Liver (tissue), 9 donors: ENCODE data around the gene SERINC3. TPM values are rescaled to one million over a fixed set of nuclear protein-coding genes. Genes with fewer than 3 reads are reported as not detected.

ENCODE experiments used
- DNase-seq: peaks from one replicate; pipeline ENCODE4 v3.0.0-alpha.2; 2017; ENCODE audit warnings: low spot score
- H3K27ac ChIP-seq, 2 donors: one replicate each; pipeline ENCODE4 v1.7.0; 2013; ENCODE audit warnings: inconsistent platforms in 2 of 2, low read length in 2 of 2, control low read depth in 1 of 2, low read depth in 1 of 2, mild to moderate bottlenecking in 1 of 2
- H3K27me3 ChIP-seq, 4 donors: one replicate each; pipeline versions ENCODE4 v1.6.1 to v1.7.0; 2013; ENCODE audit warnings: low read length in 3 of 4, inconsistent platforms in 1 of 4, mild to moderate bottlenecking in 1 of 4, moderate library complexity in 1 of 4; ENCODE audit not compliant: control insufficient read depth in 4 of 4, insufficient read depth in 4 of 4
- H3K36me3 ChIP-seq, 4 donors: one replicate each; pipeline versions ENCODE4 v1.6.1 to v1.7.0; 2013; ENCODE audit warnings: low read length in 3 of 4, mild to moderate bottlenecking in 3 of 4, low read depth in 1 of 4, moderate library complexity in 1 of 4; ENCODE audit not compliant: control insufficient read depth in 4 of 4, insufficient read depth in 3 of 4
- H3K4me1 ChIP-seq, 4 donors: one replicate each; pipeline versions ENCODE4 v1.6.1 to v1.7.0; 2013; ENCODE audit warnings: low read length in 3 of 4, mild to moderate bottlenecking in 3 of 4, moderate library complexity in 1 of 4; ENCODE audit not compliant: control insufficient read depth in 4 of 4, insufficient read depth in 4 of 4
- H3K4me3 ChIP-seq, 3 donors: one replicate each; pipeline versions ENCODE4 v1.6.1 to v1.7.0; 2013; ENCODE audit warnings: low read length in 3 of 3, control low read depth in 1 of 3, low read depth in 1 of 3, mild to moderate bottlenecking in 1 of 3
- H3K9ac ChIP-seq, 2 donors: one replicate each; pipeline ENCODE4 v1.7.0; 2013; ENCODE audit warnings: low read length in 2 of 2, mild to moderate bottlenecking in 2 of 2, moderate library complexity in 2 of 2, control low read depth in 1 of 2, low read depth in 1 of 2
- H3K9me3 ChIP-seq, 4 donors: one replicate each; pipeline versions ENCODE4 v1.6.1 to v1.7.0; 2013; ENCODE audit warnings: low read length in 3 of 4; ENCODE audit not compliant: control insufficient read depth in 4 of 4
- EGR1 ChIP-seq, 2 donors: IDR thresholded peaks; 2 replicates each; pipeline ENCODE4 v1.6.1; 2016 to 2018; ENCODE audit warnings: antibody characterized with exemption in 2 of 2, low read depth in 2 of 2
- FOXA1 ChIP-seq: IDR thresholded peaks from 2 replicates; pipeline ENCODE4 v1.6.1; 2016; ENCODE audit warnings: antibody characterized with exemption
- FOXA2 ChIP-seq: IDR thresholded peaks from 2 replicates; pipeline ENCODE4 v1.6.1; 2016; ENCODE audit warnings: antibody characterized with exemption
- GABPA ChIP-seq, 2 donors: IDR thresholded peaks in 1 of 2; conservative IDR thresholded peaks in 1 of 2; 2 replicates each; pipeline ENCODE4 v1.6.1; 2016; ENCODE audit warnings: antibody characterized with exemption in 2 of 2, mild to moderate bottlenecking in 1 of 2, moderate library complexity in 1 of 2
- HNF4A ChIP-seq, 2 donors: conservative IDR thresholded peaks; 2 replicates each; pipeline ENCODE4 v1.6.1; 2016; ENCODE audit warnings: antibody characterized with exemption in 2 of 2, mild to moderate bottlenecking in 2 of 2
- HNF4G ChIP-seq: IDR thresholded peaks from 2 replicates; pipeline ENCODE4 v1.6.1; 2016; ENCODE audit warnings: antibody characterized with exemption
- JUND ChIP-seq, 2 donors: IDR thresholded peaks; 2 replicates each; pipeline ENCODE4 v1.6.1; 2016; ENCODE audit warnings: antibody characterized with exemption in 2 of 2
- NR2F2 ChIP-seq: IDR thresholded peaks from 2 replicates; pipeline ENCODE4 v1.6.1; 2016; ENCODE audit warnings: antibody characterized with exemption
- RAD21 ChIP-seq, 2 donors: IDR thresholded peaks; 2 replicates each; pipeline ENCODE4 v1.6.1; 2016; ENCODE audit warnings: antibody characterized with exemption in 2 of 2, mild to moderate bottlenecking in 2 of 2
- RXRA ChIP-seq, 2 donors: IDR thresholded peaks; 2 replicates each; pipeline ENCODE4 v1.6.1; 2017 to 2018; ENCODE audit warnings: antibody characterized with exemption in 2 of 2, mild to moderate bottlenecking in 1 of 2
- SP1 ChIP-seq: IDR thresholded peaks from 2 replicates; pipeline ENCODE4 v1.6.1; 2018; ENCODE audit warnings: antibody characterized with exemption, mild to moderate bottlenecking
- TAF1 ChIP-seq: conservative IDR thresholded peaks from 2 replicates; pipeline ENCODE4 v1.6.1; 2016; ENCODE audit warnings: antibody characterized with exemption, mild to moderate bottlenecking
- YY1 ChIP-seq: IDR thresholded peaks from 2 replicates; pipeline ENCODE4 v1.6.1; 2016; ENCODE audit warnings: antibody characterized with exemption, mild to moderate bottlenecking
- WGBS: extraction: QIAGEN DNeasy Blood & Tissue Kit; methylation state at CpG from one replicate; pipeline ENCODE4 v1.1.7; 2013; 5-methylcytosine and 5-hydroxymethylcytosine counted together
- polyA plus RNA-seq, 2 donors: library from polyadenylated mRNA; stranded (reverse) in 1 of 2; unstranded in 1 of 2; fragments of 200-250 nt in 1 of 2; fragments of >200 nt in 1 of 2; fragmentation: Nextera tagmentation in 1 of 2; extraction: Ambion mirVana in 1 of 2; gene quantifications; one replicate each; pipeline versions ENCODE4 v1.2.1 to v1.2.3, GENCODE V29; 2013 to 2015
- total RNA-seq, 2 donors: library from RNA; depleted of rRNA; stranded (reverse); fragments of >200 nt; gene quantifications; one replicate each; pipeline ENCODE4 v1.2.3, GENCODE V29; 2014
- TF ChIP-seq, protein P1 (sequence below): fragments of 150-350 bp; IDR thresholded peaks from 2 replicates; pipeline ENCODE4 v1.5.1; 2017; ENCODE audit warnings: improper control_type of control experiment, low read depth, low read length; ENCODE audit not compliant: missing input control
- TF ChIP-seq, protein P2 (sequence below): IDR thresholded peaks from 2 replicates; pipeline ENCODE4 v1.6.1; 2016; ENCODE audit warnings: antibody characterized with exemption
- TF ChIP-seq, protein P3 (sequence below): IDR thresholded peaks from 2 replicates; pipeline ENCODE4 v1.6.1; 2016; ENCODE audit warnings: antibody characterized with exemption
- TF ChIP-seq, protein P4 (sequence below): IDR thresholded peaks from 2 replicates; pipeline ENCODE4 v1.6.1; 2016; ENCODE audit warnings: antibody characterized with exemption
- TF ChIP-seq, protein P5 (sequence below): IDR thresholded peaks from 2 replicates; pipeline ENCODE4 v1.6.1; 2016; ENCODE audit warnings: antibody characterized with exemption, mild to moderate bottlenecking
- donor health status: healthy.
- donor health status: healthy.
- donor health status: healthy.
- donor health status: healthy.
- donor health status: healthy.

SERINC3 gene
- total and polyA plus RNA-seq, 4 donors: 51.1 to 70.0 (median 58.5) TPM

DNA sequence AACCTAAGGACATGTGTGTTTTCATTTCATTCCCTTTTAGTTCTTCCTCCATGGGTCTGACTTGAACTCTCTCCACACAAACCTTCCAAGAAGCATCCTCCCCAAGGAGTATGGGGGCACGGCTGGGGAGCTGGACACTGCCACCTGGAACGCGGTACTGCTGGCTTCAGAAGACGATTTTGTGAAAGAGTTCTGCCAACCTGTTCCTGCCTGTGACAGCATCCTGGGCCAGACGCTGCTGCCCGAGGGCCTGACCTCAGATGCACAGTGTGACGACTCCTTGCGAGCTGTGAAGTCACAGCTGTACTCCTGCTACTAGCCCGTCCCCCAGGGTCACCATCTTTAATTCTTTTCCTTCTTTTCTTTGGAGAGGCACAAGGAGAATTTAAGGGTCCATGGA is 32.6 kb downstream of the SERINC3 start:
- Histone ChIP-seq H3K27me3 (no peaks in the 10 kb centered on the region), H3K4me3 (no peak overlapping the region), H3K27ac (no peak overlapping the region), H3K36me3 (peaks cover 13 to 67% (median 55%) of the 10 kb centered on the region in 4 donors), H3K9me3 (no peaks in the 10 kb centered on the region), H3K9ac (no peak overlapping the region), H3K4me1 (peaks cover 0 to 5% (median 3%) of the 10 kb centered on the region in 4 donors)
- no peak for DNase-seq
- TF ChIP-seq JUND (IDR thresholded peaks at IDR 0.05): no peak
- TF ChIP-seq, protein P1, sequence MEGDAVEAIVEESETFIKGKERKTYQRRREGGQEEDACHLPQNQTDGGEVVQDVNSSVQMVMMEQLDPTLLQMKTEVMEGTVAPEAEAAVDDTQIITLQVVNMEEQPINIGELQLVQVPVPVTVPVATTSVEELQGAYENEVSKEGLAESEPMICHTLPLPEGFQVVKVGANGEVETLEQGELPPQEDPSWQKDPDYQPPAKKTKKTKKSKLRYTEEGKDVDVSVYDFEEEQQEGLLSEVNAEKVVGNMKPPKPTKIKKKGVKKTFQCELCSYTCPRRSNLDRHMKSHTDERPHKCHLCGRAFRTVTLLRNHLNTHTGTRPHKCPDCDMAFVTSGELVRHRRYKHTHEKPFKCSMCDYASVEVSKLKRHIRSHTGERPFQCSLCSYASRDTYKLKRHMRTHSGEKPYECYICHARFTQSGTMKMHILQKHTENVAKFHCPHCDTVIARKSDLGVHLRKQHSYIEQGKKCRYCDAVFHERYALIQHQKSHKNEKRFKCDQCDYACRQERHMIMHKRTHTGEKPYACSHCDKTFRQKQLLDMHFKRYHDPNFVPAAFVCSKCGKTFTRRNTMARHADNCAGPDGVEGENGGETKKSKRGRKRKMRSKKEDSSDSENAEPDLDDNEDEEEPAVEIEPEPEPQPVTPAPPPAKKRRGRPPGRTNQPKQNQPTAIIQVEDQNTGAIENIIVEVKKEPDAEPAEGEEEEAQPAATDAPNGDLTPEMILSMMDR: no peak
- TF ChIP-seq HNF4A (conservative IDR thresholded peaks at IDR 0.05): no peak
- TF ChIP-seq, protein P2, sequence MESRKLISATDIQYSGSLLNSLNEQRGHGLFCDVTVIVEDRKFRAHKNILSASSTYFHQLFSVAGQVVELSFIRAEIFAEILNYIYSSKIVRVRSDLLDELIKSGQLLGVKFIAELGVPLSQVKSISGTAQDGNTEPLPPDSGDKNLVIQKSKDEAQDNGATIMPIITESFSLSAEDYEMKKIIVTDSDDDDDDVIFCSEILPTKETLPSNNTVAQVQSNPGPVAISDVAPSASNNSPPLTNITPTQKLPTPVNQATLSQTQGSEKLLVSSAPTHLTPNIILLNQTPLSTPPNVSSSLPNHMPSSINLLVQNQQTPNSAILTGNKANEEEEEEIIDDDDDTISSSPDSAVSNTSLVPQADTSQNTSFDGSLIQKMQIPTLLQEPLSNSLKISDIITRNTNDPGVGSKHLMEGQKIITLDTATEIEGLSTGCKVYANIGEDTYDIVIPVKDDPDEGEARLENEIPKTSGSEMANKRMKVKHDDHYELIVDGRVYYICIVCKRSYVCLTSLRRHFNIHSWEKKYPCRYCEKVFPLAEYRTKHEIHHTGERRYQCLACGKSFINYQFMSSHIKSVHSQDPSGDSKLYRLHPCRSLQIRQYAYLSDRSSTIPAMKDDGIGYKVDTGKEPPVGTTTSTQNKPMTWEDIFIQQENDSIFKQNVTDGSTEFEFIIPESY: no peak
- TF ChIP-seq NR2F2: no peak
- WGBS: 91% methylated on average over 9 of the region's 9 CpGs

DNA sequence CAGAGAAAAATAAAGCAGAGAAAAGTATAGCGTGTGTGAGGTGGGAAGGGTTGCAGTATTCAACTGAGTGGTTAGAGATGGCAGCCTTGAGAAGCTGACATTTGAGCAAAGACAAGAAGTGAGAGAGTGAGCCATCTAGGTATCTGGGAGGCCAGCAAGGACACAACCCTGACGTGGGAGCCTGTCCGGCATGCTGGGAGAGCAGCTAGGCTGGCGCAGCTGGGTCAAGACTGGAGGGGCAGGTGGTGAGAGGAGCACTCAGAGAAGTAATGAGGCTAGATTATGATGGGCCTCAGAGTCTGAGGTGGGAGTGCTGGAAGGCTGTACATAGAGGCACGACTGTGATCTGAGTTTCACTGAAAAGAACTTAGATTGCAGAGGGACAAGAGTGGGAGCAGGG is 33.3 kb downstream of the SERINC3 start:
- 95% methylated on average over 5 of the region's 5 CpGs for WGBS
- Histone ChIP-seq H3K4me3 (no peak overlapping the region), H3K27me3 (no peaks in the 10 kb centered on the region), H3K4me1 (peaks cover 0 to 5% (median 3%) of the 10 kb centered on the region in 4 donors), H3K27ac (no peak overlapping the region), H3K9me3 (no peaks in the 10 kb centered on the region), H3K9ac (no peak overlapping the region), H3K36me3 (peaks cover 13 to 67% (median 53%) of the 10 kb centered on the region in 4 donors)
- no peak for TF ChIP-seq EGR1 (IDR thresholded peaks at IDR 0.05; ENCODE audit: low read depth in 2 of 2)
- TF ChIP-seq, protein P3, sequence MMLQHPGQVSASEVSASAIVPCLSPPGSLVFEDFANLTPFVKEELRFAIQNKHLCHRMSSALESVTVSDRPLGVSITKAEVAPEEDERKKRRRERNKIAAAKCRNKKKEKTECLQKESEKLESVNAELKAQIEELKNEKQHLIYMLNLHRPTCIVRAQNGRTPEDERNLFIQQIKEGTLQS: no peak
- TF ChIP-seq YY1: no peak
- no peak for TF ChIP-seq RXRA (IDR thresholded peaks at IDR 0.05)
- TF ChIP-seq FOXA1: no peak
- no peak for TF ChIP-seq FOXA2
- TF ChIP-seq, protein P4, sequence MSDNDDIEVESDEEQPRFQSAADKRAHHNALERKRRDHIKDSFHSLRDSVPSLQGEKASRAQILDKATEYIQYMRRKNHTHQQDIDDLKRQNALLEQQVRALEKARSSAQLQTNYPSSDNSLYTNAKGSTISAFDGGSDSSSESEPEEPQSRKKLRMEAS: no peak
- TF ChIP-seq, protein P5, sequence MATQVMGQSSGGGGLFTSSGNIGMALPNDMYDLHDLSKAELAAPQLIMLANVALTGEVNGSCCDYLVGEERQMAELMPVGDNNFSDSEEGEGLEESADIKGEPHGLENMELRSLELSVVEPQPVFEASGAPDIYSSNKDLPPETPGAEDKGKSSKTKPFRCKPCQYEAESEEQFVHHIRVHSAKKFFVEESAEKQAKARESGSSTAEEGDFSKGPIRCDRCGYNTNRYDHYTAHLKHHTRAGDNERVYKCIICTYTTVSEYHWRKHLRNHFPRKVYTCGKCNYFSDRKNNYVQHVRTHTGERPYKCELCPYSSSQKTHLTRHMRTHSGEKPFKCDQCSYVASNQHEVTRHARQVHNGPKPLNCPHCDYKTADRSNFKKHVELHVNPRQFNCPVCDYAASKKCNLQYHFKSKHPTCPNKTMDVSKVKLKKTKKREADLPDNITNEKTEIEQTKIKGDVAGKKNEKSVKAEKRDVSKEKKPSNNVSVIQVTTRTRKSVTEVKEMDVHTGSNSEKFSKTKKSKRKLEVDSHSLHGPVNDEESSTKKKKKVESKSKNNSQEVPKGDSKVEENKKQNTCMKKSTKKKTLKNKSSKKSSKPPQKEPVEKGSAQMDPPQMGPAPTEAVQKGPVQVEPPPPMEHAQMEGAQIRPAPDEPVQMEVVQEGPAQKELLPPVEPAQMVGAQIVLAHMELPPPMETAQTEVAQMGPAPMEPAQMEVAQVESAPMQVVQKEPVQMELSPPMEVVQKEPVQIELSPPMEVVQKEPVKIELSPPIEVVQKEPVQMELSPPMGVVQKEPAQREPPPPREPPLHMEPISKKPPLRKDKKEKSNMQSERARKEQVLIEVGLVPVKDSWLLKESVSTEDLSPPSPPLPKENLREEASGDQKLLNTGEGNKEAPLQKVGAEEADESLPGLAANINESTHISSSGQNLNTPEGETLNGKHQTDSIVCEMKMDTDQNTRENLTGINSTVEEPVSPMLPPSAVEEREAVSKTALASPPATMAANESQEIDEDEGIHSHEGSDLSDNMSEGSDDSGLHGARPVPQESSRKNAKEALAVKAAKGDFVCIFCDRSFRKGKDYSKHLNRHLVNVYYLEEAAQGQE: no peak
- no peak for TF ChIP-seq SP1
- no peak for TF ChIP-seq HNF4A (conservative IDR thresholded peaks at IDR 0.05)
- TF ChIP-seq GABPA (IDR thresholded peaks at IDR 0.05 in 1 of 2, conservative IDR thresholded peaks at IDR 0.05 in 1 of 2): no peak
- TF ChIP-seq, protein P1: no peak
- no peak for TF ChIP-seq TAF1
- TF ChIP-seq NR2F2: no peak
- no peak for TF ChIP-seq JUND (IDR thresholded peaks at IDR 0.05)
- TF ChIP-seq, protein P2: no peak
- TF ChIP-seq HNF4G: no peak
- no peak for TF ChIP-seq RAD21 (IDR thresholded peaks at IDR 0.05)
- no peak for DNase-seq
